GM10847 (cell line): ENCODE results near the gene DACT2.

Experiments
- POLR2A ChIP-seq: IDR thresholded peaks from 2 replicates; pipeline ENCODE4 v1.6.1; 2011; ENCODE audit not compliant: insufficient read length; ENCODE audit errors: extremely low read depth

Gene DACT2, protein sequence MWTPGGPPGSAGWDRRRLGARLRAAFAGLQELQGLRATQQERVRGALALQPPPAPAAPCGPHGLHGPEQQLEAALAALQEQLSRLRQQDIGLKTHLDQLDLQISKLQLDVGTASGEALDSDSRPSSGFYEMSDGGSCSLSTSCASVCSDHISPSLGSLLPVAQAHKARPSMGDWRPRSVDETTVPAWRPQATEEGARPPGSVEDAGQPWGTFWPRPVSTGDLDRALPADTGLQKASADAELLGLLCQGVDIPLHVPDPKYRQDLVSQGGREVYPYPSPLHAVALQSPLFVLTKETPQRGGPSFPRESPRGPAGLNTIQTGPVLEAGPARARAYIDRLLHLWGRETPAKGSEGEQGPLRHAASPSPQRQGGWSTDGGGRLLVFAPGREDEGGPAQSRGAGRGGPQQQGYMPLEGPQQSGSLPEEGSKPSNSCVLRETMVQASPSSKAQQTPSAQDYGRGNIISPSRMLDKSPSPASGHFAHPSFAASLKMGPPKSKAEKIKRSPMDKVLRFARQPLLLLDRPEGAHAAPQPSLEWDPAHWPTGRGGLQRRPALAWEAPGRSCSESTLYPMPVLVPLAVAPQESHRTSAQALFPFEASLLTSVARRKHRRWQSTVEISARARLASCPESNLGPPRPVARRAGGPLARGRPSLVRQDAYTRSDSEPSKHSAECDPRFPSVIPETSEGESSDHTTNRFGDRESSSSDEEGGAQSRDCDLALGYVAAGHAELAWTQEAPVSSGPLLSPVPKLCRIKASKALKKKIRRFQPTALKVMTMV

DNA sequence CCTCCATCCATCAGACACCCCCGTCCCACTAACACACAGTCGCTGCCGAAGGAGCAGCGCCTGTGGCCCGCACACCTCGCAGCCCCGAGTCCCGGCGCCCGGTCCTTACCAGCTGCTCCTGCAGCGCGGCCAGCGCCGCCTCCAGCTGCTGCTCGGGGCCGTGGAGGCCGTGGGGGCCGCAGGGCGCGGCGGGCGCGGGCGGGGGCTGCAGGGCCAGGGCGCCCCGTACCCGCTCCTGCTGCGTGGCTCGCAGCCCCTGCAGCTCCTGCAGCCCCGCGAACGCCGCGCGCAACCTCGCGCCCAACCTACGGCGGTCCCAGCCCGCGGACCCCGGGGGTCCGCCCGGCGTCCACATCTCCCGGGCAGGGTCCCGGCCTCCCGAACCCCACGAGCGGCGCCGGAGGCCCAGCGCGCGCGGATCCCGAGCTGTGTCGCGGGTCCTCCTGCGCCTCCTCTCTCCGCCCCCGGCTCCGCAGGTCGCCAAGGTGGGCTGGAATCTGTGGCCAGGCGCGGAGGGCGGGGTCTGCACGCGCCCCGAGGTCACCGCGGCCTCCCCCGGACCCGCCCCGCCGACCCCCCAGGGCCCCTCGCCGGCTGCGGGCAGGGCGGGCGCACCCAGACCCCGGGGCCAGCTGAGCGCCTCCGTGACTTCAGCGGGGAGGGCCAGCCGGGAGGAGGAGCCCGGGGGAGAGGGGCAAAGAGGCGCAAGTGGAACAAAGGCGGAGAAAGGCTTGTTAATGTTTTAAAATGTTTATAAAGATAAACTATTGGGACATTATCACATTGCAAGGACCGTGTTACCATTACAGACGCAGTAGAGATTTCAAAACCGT, at the start of gene DACT2:
Gene DACT2, minus strand, starts transcription at position 499 of the 833 bp plus-strand sequence. Its CDS starts 144 bp downstream, at position 355.
- TF ChIP-seq POLR2A = no peak

DNA sequence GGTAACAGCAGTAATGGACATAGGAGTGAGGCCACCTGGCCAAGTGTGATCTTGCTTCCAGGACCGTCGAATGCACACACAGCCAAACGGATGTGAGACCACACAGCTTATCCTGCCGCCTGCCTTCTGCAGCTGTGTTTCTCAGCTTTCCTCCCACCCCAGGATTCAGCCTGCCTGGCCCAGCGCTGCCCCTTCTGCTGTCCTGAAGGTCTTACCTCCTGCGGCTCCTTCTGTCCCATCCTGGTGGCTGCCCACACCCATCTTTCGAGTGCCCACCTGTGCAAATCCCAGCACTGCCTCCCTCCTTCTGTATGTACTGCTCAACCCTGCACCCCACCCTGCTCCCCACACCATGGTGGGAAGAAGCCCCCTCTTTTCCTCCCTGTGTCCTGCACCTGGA, 49.4 kb upstream of the DACT2 start:
- no peak for TF ChIP-seq POLR2A

DNA sequence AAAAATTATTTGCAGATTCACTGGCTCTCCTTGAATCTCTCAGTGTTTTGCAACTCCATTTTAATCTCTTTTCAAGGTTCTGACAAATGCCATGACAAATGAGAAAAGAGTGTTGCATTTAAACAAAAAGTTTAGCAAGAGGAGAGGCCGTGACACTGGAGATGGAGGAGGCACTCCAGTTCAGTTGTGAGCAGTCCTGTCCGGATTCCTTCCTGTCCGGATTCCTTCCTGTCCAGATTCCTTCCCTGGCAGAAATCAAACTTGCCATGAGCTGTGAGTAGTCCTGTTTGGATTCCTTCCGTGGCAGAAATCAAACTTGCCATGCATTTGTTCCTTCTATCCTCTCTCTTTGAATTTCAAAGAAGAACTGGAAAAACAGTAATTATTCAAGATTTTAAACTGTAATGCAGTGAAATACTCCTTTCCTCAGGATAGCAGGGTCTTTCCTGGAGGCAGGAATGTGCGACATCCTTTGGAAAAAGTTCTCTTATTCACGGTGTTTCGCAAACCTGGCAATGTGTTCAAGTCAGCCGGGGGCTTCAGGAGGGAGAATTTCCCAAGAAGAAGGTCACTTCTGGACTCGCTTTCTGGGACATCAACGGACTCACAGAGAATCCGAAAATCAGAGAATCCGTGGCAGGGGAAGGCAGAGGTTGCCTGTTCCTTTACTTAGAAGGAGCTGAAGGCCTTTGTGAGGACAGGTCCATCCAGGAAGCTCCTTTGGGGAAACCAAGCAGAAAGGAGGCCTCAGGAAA, 48.7 kb upstream of the DACT2 start:
- no peak for TF ChIP-seq POLR2A

DNA sequence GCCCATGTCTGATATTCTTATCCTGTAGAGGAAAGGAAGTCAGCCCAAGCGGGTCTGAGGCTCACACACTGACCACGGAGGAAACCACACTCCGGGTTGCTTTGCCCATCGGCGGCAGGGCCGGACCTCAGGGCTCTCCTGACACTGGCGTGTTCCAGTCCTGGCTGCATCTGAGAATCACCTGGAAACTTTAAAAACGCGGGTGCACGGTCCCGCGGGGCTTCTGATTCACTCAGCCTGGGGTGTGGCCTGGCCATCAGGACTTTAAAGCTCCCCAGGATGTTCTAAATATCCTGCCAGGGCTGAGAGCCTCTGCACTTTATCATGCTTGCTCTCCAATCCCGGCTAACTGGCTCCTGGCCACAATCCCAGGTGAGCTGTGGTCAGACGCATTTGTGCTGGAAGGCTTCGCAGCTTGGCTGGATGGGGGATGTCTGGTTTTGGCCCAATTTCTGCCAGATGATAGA, 47.7 kb upstream of the DACT2 start:
- TF ChIP-seq POLR2A = no peak

DNA sequence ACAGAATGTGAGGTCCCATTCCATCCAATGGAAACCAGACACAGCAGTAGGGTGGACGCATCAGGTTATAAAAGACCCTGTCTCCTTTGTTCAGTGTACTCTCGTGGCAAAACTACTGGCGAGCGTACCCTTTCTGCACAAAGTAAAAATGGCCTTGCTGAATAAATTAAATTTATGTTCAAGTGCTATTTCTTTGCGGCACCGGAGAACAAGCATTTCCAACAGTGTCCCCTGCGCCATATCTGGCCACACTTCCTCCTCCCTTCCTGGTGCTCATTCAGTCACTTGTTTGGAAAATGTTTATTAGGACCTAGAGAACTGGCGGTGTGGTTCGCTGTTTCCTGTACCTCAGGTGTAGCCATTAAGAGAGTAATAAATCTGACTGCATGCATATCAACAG, 46.9 kb upstream of the DACT2 start:
- TF ChIP-seq POLR2A = no peak

DNA sequence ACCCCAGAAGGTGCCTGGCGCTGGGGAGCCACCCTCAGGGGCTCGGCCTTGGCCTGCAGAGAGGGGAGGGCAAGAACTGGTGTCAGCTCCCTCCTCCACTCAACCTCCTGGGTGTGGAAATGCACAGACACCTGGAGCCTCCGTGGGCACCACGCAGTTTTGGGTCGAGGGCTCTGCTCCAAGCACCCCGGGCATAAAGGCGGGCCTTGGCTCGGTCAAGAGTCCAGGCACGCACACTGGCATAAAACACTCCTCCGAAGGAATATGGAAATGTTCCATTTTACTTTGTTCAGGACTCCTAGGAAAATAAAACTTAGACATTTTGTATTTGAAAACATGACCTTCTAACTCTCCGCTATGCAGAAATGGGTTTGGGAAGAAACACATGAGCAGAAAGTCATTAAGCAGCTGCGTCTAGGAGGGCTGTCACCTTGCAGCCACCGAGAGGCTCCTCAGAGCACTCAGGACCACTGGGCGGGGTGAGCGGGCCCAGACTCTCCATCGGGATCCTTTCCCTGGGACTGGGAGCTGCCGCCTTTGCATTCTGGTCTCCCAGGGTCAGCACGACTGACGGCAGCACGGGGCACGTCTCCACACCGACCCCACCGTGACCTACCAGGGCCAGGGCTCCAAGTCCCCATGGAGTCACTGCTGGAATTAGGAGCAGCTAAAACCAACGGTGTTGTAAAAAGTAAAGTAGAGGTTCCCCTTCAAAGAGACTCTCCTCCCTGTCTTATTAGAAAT, 46.0 kb upstream of the DACT2 start:
- no peak for TF ChIP-seq POLR2A

DNA sequence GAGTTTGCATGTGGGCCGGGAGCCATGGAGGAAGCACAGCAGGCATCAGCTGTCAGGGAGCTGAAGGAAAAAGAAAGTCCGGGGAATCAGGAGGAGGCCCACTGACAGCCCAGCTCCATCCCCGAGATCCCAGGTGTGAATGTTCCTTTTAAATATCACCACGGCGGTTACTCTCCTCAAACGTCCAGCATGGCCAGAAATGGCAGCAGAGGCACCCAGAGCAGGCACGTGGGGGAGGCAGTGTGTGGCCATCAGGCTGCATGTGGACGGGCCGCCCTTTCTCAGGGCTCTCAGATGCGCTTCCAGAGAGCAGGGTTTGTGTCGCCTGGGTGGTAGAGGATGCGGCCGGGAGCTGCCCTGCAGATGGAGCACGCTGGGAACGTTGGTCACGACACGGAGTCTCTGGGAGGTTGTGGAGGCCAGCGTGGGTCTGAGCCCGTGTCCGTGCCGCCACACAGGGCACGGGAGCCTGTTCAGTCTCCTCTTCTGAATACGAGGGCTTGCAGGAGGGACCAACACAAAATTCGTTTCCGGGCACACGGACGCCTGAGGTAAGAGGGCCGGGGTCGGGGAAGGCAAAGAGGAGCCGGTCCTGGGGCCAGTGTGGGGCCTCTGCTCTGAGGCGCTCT, 45.3 kb upstream of the DACT2 start:
- no peak for TF ChIP-seq POLR2A

DNA sequence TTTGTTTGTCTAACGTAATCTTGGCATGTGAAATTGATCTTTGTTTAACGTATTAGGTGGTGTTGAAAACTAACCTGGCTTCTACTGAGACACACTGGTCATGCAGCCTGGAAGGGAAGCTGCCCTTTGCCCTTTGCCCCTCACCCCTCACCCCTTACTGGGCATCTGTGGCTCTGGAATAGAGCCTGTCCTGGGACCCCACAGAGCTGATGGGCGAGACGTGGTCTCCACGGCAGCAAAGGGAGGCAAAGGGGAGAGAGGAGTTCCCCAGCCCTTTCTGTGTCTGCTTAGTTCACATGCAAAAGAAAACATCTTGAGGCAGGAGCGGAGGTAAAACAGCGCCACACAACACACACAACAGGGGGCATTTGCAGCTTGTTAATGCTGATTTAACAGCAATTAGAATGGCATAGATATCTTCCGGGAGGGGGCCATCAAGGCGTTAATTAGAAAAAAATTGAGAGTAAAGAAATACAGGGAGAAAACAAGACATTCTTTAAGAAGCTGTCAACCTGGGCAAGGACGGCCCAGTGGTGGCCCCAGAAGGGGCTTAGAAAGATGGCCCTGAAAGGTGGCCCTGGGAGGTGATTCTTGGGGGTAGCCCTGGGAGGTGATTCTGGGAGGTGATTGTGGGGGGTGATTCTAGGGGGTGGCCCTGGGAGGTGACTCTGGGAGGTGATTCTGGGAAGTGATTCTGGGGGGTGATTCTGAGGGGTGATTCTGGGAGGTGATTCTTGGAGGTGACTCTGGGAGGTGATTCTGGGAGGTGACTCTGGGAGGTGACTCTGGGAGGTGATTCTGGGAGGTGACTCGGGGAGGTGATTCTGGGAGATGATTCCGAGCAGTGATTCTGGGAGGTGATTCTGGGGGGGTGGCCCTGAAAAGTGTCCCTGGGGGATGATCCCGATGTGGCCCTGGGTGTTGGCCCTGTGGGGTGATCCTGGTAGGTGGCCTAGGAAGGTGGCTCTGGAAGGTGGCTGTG, 44.5 kb upstream of the DACT2 start:
- TF ChIP-seq POLR2A = no peak

DNA sequence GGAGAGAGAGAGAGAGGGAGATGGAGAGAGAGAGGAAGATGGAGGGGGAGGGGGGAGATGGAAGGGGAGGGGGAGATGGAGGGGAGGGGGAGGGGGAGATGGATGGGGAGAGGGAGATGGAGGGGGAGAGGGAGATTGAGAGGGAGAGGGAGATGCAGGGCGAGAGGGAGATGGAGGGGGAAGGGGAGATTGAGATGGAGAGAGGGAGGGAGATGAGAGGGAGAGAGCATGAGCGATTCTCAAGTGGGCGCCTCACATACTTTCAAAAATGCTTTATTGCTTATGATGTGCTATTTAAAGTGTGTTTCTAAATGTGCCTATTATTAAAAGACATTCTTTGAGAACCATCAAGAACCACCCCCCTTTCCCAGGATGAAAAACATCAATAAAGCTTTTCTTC, 43.7 kb upstream of the DACT2 start:
- TF ChIP-seq POLR2A = no peak

DNA sequence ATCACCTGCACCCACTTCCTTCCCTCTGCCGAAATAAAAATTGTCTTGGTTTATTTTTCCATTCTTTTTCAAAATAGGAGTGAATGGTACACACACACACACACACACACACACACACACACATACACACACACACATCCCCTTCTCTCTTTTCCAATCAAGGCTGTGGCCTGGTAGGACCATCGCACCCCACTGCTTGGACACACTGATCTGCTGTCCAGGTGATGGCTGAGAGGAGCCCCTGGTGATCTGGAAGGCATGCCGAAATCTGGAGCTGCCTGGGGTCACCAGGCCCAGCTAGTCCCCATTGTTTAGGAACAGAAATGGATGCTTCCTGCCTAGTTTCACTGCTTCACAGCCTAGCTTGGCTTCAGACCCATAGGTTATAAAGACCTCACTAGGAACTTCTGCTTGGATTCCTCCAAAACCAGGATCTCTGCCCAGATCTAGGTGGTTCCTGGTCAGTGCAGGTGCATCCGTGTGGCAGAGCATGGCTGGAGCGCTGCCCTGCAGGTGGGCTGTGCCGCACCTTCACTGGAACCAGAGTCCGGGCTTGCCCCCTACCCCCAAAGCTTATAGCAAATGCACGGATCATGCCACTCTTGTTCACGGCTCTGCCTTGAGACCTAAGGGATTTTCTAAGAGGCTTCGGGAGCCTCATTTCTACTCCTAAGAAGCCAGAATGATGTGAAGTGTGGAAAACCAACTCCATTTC, 42.9 kb upstream of the DACT2 start:
- TF ChIP-seq POLR2A = no peak

DNA sequence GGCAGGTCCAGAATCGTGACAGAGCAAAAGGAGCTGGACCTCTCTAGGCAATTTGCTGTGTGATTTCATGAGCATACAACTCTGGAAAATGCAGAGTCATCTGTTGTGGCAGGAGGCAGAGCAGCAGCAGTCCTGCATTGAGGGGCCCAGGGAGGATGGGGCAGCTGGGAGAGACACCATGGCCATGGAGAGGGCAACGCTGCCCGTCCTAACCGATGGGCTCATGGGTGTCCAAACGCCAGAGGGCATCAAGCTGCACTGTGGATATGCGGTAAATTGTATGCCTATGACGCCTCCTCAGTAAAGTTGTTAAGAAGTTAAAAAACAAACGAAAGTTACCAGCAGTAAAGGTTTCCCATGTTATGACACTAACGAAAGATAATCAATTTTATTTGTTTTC, 42.2 kb upstream of the DACT2 start:
- no peak for TF ChIP-seq POLR2A

DNA sequence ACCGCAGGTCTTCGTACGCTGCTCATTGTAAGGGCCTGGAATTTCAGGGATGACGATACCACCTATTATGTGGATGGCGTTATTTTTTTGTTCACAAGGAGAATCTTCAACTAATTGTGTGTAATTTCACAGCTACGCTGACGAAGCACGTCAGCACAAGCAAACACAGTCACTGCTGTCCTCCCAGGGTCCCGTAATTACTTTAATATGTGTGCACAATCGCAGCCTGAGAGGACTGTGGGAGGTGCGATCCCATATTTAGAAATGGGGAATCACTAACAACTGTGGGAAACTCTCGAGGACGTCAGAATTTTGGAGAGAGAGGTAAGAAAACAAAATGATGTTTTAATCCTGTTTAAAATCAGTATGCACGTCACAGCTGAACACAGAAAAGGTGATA, 40.2 kb upstream of the DACT2 start:
- no peak for TF ChIP-seq POLR2A
